Measurements from ENCODE around the gene ZNF222. TPM values are rescaled to one million over a fixed set of nuclear protein-coding genes. Genes with fewer than 3 reads are reported as not detected.
A peak's percentile ranks its signal among the peaks of the same experiment; 100 is the strongest.

ZNF222 gene
- total RNA-seq, 4 donors from 2014 or later, result 1.1 to 6.7 (median 3.1) TPM

- H3K36me3 ChIP-seq, result no peaks in the 10 kb centered on the region
- TF ChIP-seq, protein P1, sequence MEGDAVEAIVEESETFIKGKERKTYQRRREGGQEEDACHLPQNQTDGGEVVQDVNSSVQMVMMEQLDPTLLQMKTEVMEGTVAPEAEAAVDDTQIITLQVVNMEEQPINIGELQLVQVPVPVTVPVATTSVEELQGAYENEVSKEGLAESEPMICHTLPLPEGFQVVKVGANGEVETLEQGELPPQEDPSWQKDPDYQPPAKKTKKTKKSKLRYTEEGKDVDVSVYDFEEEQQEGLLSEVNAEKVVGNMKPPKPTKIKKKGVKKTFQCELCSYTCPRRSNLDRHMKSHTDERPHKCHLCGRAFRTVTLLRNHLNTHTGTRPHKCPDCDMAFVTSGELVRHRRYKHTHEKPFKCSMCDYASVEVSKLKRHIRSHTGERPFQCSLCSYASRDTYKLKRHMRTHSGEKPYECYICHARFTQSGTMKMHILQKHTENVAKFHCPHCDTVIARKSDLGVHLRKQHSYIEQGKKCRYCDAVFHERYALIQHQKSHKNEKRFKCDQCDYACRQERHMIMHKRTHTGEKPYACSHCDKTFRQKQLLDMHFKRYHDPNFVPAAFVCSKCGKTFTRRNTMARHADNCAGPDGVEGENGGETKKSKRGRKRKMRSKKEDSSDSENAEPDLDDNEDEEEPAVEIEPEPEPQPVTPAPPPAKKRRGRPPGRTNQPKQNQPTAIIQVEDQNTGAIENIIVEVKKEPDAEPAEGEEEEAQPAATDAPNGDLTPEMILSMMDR (IDR thresholded peaks at IDR 0.05), result no peak
- intact Hi-C loops (cut with DNase I), result no loop called here
Observed at GRCh38 chr19:44021221-44021620, 4.0 kb upstream of the ZNF222 start.

GRCh38 chr19:44024900-44025216 lies 321 bp upstream of the ZNF222 start:
- 41 to 42% methylated on average over 4 of the region's 4 CpGs for WGBS, 2 donors
- intact Hi-C loops (cut with DNase I), result no loop called here
- Histone ChIP-seq H3K27me3 (no peaks in the 10 kb centered on the region), H3K27ac (peak overlapping the region in 3 of 4 donors; percentile 54 to 72 (median 68)), H3K36me3 (peaks cover 8 to 33% (median 14%) of the 10 kb centered on the region in 3 donors), H3K4me3 (peak overlapping the region; percentile 56 to 92 (median 62)), H3K4me1 (peaks cover 0 to 13% (median 5%) of the 10 kb centered on the region in 3 donors), H3K9me3 (peaks cover 0 to 30% (median 14%) of the 10 kb centered on the region in 3 donors)
- DNase-seq, result no peak
- no peak for TF ChIP-seq POLR2A (IDR thresholded peaks at IDR 0.05)
- TF ChIP-seq, protein P1 (IDR thresholded peaks at IDR 0.05), result no peak

More at GRCh38 chr19:44021221-44021620, 4.0 kb upstream of the ZNF222 start:
- no peak overlapping the region for H3K27ac ChIP-seq
- no peak overlapping the region for H3K4me3 ChIP-seq
- peaks cover 0 to 10% (median 0%) of the 10 kb centered on the region in 3 donors for H3K9me3 ChIP-seq
- H3K4me1 ChIP-seq, result peaks cover 0 to 12% (median 5%) of the 10 kb centered on the region in 3 donors
- no peaks in the 10 kb centered on the region for H3K27me3 ChIP-seq
- no peak for DNase-seq

- intact Hi-C loops (cut with DNase I), result no loop called here
- WGBS, 2 donors, result 96 to 99% methylated on average over 5 to 6 of the region's 6 CpGs
Observed at GRCh38 chr19:44026622-44027021, 1.4 kb downstream of the ZNF222 start.

DNA sequence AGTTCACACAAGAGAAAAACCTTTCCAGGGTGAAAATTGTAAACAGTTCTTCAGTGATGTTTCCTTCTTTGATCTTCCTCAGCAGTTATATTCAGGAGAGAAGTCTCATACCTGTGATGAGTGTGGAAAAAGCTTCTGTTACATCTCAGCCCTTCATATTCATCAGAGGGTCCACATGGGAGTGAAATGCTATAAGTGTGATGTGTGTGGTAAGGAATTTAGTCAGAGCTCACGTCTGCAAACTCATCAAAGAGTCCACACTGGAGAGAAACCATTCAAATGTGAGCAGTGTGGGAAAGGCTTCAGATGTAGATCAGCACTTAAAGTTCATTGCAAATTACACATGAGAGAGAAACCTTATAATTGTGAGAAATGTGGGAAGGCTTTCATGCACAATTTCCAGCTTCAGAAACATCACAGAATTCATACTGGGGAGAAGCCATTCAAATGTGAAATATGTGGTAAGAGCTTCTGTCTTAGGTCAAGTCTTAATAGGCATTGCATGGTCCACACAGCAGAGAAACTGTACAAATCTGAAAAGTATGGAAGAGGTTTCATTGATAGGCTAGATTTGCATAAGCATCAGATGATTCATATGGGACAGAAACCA lies 6.9 kb downstream of the ZNF222 start:
- WGBS, 2 donors, result 80 to 81% methylated on average over 1 of the region's 1 CpG
- intact Hi-C loops (cut with DNase I), result no loop called here
- no peaks in the 10 kb centered on the region for H3K27me3 ChIP-seq

More at GRCh38 chr19:44026622-44027021, 1.4 kb downstream of the ZNF222 start:
- Histone ChIP-seq H3K9me3 (peaks cover 0 to 48% (median 31%) of the 10 kb centered on the region in 3 donors), H3K36me3 (peaks cover 8 to 51% (median 17%) of the 10 kb centered on the region in 3 donors), H3K4me3 (no peak overlapping the region), H3K27ac (no peak overlapping the region), H3K27me3 (no peaks in the 10 kb centered on the region), H3K4me1 (peaks cover 0 to 13% (median 5%) of the 10 kb centered on the region in 3 donors)
- DNase-seq, result no peak
- TF ChIP-seq POLR2A (IDR thresholded peaks at IDR 0.05), result no peak
- TF ChIP-seq, protein P1 (IDR thresholded peaks at IDR 0.05), result no peak

GRCh38 chr19:44042147-44042546 lies 17.0 kb downstream of the ZNF222 start:
- Histone ChIP-seq H3K36me3 (no peaks in the 10 kb centered on the region), H3K9me3 (peaks cover 0 to 24% (median 19%) of the 10 kb centered on the region in 3 donors), H3K27ac (no peak overlapping the region), H3K4me1 (no peaks in the 10 kb centered on the region), H3K4me3 (no peak overlapping the region), H3K27me3 (peaks cover 0 to 21% (median 0%) of the 10 kb centered on the region in 4 donors)
- TF ChIP-seq POLR2A (IDR thresholded peaks at IDR 0.05), result no peak
- TF ChIP-seq, protein P1 (IDR thresholded peaks at IDR 0.05), result no peak
- whole genome bisulfite sequencing, 2 donors, result 58 to 73% methylated on average over 2 of the region's 2 CpGs
- no peak for DNase-seq
- intact Hi-C loops (cut with DNase I), result no loop called here

More for the DNA sequence above, 6.9 kb downstream of the ZNF222 start:
- DNase-seq, result no peak
- peak overlapping the region in 1 of 4 donors; percentile 6 for H3K4me3 ChIP-seq
- peaks cover 12 to 58% (median 17%) of the 10 kb centered on the region in 3 donors for H3K36me3 ChIP-seq
- H3K27ac ChIP-seq, result no peak overlapping the region
- H3K9me3 ChIP-seq, result peaks cover 0 to 97% (median 76%) of the 10 kb centered on the region in 3 donors
- TF ChIP-seq, protein P1 (IDR thresholded peaks at IDR 0.05), result no peak
- TF ChIP-seq POLR2A (IDR thresholded peaks at IDR 0.05), result no peak
- H3K4me1 ChIP-seq, result no peaks in the 10 kb centered on the region
